Mesothelial cell of epicardium (in vitro differentiated cells): ENCODE results near the gene YJEFN3. TPM values are rescaled to one million over a fixed set of nuclear protein-coding genes. Genes with fewer than 3 reads are reported as not detected.
A peak's percentile ranks its signal among the peaks of the same experiment; 100 is the strongest.

Experiments used
- DNase-seq, 2 experiments: peaks; one replicate each; pipeline ENCODE4 v3.0.0; 2021; ENCODE audit warnings: low spot score in 2 of 2; ENCODE audit not compliant: unreplicated experiment in 2 of 2
- H3K27ac Mint-ChIP-seq: 2 replicates; pipeline ENCODE4 v1.8.0; 2021; ENCODE audit warnings: mixed read lengths
- H3K27me3 Mint-ChIP-seq: 2 replicates; pipeline ENCODE4 v1.8.0; 2021; ENCODE audit warnings: low read depth, mixed read lengths
- H3K36me3 Mint-ChIP-seq: 2 replicates; pipeline ENCODE4 v1.8.0; 2021; ENCODE audit warnings: mixed read lengths
- H3K4me1 Mint-ChIP-seq: 2 replicates; pipeline ENCODE4 v1.8.0; 2021; ENCODE audit warnings: mixed read lengths
- H3K4me3 Mint-ChIP-seq: 2 replicates; pipeline ENCODE4 v1.8.0; 2021; ENCODE audit warnings: mild to moderate bottlenecking, moderate library complexity, mixed read lengths
- H3K9me3 Mint-ChIP-seq: 2 replicates; pipeline ENCODE4 v1.8.0; 2021; ENCODE audit warnings: mixed read lengths
- CTCF ChIP-seq: fragments of 200-600 bp; sonication (generic); IDR thresholded peaks from one replicate; pipeline ENCODE4 v1.5.0; 2021; ENCODE audit warnings: antibody characterized with exemption; ENCODE audit not compliant: unreplicated experiment
- total RNA-seq: library from RNA; stranded (reverse); gene quantifications from 3 replicates; pipeline ENCODE4 v1.2.1, GENCODE V29; 2021

YJEFN3 gene
- total RNA-seq, 1 donor from 2014 or later = 22.6 TPM

- Mint-ChIP-seq H3K4me3 (no peak overlapping the region), H3K9me3 (no peaks in the 10 kb centered on the region), H3K27me3 (no peaks in the 10 kb centered on the region), H3K36me3 (peaks cover 4% of the 10 kb centered on the region), H3K4me1 (peaks cover 72% of the 10 kb centered on the region), H3K27ac (peak overlapping the region; percentile 97)
- DNase-seq = no peak
- TF ChIP-seq CTCF = no peak
Observed at GRCh38 chr19:19486343-19487076, 42.2 kb upstream of the YJEFN3 start.

- no peak overlapping the region for H3K4me3 Mint-ChIP-seq
- peaks cover 4% of the 10 kb centered on the region for H3K36me3 Mint-ChIP-seq
- H3K27me3 Mint-ChIP-seq = no peaks in the 10 kb centered on the region
- DNase-seq = no peak
- H3K9me3 Mint-ChIP-seq = no peaks in the 10 kb centered on the region
- peaks cover 70% of the 10 kb centered on the region for H3K4me1 Mint-ChIP-seq
- peak overlapping the region; percentile 97 for H3K27ac Mint-ChIP-seq
- no peak for TF ChIP-seq CTCF
Observed at GRCh38 chr19:19487077-19487949, 41.4 kb upstream of the YJEFN3 start.

GRCh38 chr19:19487950-19488874, 40.5 kb upstream of the YJEFN3 start:
- Mint-ChIP-seq H3K9me3 (no peaks in the 10 kb centered on the region), H3K4me1 (peaks cover 61% of the 10 kb centered on the region), H3K4me3 (peak overlapping the region; percentile 36), H3K36me3 (peaks cover 2% of the 10 kb centered on the region), H3K27me3 (no peaks in the 10 kb centered on the region), H3K27ac (peak overlapping the region; percentile 97)
- DNase-seq = no peak
- TF ChIP-seq CTCF = no peak

- DNase-seq = peak in 1 of 2 experiments; percentile 69
- H3K36me3 Mint-ChIP-seq = no peaks in the 10 kb centered on the region
- peaks cover 59% of the 10 kb centered on the region for H3K4me1 Mint-ChIP-seq
- H3K4me3 Mint-ChIP-seq = peak overlapping the region; percentile 36
- TF ChIP-seq CTCF = no peak
- no peaks in the 10 kb centered on the region for H3K27me3 Mint-ChIP-seq
- H3K27ac Mint-ChIP-seq = peak overlapping the region; percentile 97
- H3K9me3 Mint-ChIP-seq = no peaks in the 10 kb centered on the region
Observed at GRCh38 chr19:19488875-19489690, 39.6 kb upstream of the YJEFN3 start.
